Measurements from ENCODE around the gene SFXN5. TPM values are rescaled to one million over a fixed set of nuclear protein-coding genes. Genes with fewer than 3 reads are reported as not detected.

SFXN5 gene
- total RNA-seq, 4 donors from 2014 or later, result 22.9 to 55.4 (median 41.2) TPM

DNA sequence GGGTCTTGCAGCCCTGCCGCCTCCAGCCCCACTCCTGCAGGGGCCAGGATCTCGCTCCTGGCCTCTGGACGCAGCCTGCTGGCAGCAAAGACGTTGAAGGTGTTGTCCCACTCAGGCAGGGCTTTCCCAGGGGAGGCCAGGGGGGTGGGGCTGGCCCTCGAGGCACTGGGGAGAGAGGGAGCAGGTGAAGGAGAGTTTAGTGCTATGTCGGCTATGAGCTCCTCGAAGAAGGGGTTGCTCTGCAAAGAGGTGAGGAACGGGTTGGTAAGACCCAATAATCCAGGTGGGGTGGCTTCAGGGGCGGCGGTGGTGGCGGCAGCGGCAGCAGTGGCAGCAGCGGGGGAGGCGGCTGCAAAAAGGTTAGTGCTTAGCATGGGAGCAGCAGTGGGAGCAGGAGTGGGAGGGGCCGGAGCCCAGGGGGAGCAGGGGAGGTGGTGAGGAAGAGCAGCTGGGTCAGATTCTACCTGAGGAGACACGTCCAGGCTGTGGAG is 9.7 kb upstream of the SFXN5 start:
- no peak for DNase-seq
- H3K27ac ChIP-seq, result no peak overlapping the region
- TF ChIP-seq CTCF (IDR thresholded peaks at IDR 0.05) (no peak), POLR2A (IDR thresholded peaks at IDR 0.05) (no peak)
- H3K4me1 ChIP-seq, result peaks cover 0 to 5% (median 0%) of the 10 kb centered on the region in 4 donors
- no peaks in the 10 kb centered on the region for H3K9me3 ChIP-seq
- H3K36me3 ChIP-seq, result no peaks in the 10 kb centered on the region
- H3K4me3 ChIP-seq, result no peak overlapping the region
- no peaks in the 10 kb centered on the region for H3K27me3 ChIP-seq

DNA sequence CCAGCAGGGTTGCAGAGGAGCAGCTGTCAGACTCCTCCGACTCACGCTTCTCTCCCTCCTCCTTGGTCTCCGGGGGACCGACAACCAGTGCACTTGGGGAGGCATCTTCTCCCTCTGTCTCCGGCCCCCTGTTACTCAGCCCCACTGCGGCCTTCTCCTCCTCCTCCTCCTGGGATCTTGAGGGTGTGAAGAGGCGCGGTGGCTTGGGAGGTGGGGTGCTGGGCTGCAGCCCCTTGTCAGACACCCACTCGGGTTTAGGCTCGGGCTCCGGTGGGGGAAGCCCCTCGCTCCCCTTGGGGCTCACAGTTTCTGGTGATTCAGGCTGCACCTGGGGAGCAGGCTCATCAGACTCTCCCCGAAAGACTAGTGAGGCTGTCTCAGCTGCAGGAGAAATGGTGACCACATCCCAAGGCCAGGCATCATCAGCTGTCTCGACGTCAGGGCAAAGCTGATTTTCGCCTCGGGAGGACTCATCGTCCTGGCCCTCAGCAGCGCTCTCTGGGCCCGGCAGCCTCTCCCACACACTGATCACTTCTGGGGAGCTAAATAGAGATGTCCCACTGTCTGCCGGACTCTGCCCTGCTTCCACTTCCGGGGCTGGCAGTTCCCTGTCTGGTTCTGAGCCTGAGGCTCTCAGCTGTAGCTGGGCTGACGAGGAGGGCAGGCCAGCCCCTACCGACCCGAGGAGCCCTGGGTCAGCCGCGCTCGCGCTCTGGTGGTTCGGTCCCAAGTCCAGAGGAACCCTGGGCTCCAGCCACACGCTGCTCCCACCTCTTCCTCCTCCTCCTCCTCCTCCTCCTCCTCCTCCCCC is 9.0 kb upstream of the SFXN5 start:
- DNase-seq, result no peak
- TF ChIP-seq CTCF (IDR thresholded peaks at IDR 0.05) (no peak), POLR2A (IDR thresholded peaks at IDR 0.05) (no peak)
- H3K9me3 ChIP-seq, result no peaks in the 10 kb centered on the region
- H3K27me3 ChIP-seq, result no peaks in the 10 kb centered on the region
- H3K4me3 ChIP-seq, result no peak overlapping the region
- H3K36me3 ChIP-seq, result no peaks in the 10 kb centered on the region
- no peak overlapping the region for H3K27ac ChIP-seq
- H3K4me1 ChIP-seq, result peaks cover 0 to 4% (median 0%) of the 10 kb centered on the region in 4 donors

GRCh38 chr2:73079636-73080035 is 8.1 kb upstream of the SFXN5 start:
- Histone ChIP-seq H3K27me3 (no peaks in the 10 kb centered on the region), H3K4me1 (no peaks in the 10 kb centered on the region), H3K36me3 (no peaks in the 10 kb centered on the region), H3K9me3 (no peaks in the 10 kb centered on the region), H3K4me3 (no peak overlapping the region), H3K27ac (no peak overlapping the region)
- DNase-seq, result no peak
- TF ChIP-seq CTCF (IDR thresholded peaks at IDR 0.05) (no peak), POLR2A (IDR thresholded peaks at IDR 0.05) (no peak)

DNA sequence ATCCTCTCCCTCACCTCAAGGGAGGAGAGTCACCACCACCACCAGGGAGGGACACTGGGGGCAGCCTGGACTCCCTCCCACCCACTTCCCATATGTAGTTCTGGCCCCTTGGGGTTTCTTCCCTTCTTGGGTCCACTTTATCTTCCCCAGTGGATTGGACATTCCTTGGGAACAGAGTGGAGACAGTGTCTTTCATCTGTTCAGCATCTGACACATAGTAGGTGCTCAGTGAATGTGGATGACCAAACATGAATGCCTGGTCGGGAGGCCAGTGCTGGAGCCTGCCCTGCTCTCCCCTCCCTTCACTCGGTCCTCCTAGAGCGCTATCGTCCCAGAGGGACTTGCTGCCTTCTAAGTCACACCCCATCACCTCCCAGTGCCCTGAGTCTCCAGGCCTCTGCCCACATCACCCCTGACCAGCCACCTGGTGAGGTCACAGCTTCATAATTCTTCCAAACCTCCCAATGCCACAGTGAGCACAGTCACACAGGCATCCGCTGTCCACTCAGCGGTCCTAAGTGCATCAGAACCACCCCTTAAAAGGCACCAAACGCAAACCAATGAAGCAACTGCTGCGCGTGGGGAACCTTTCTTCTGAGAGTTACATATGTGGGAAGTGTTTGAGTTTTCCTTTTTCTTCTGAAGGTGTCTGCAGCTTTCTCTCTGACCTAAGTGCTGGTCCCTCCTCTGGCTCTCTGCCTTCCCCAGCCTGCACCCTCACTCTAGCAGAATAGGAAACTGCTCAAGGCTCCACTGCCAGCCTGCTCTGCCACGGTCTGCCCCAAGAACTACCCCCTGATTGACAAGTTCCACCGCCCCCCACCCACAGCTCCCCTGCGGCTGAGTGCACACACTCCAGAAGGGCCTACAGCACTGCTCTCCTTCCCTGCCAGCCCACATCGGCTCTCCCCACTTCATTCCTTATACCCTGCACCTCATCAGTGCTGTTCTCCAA is 7.2 kb upstream of the SFXN5 start:
- H3K4me3 ChIP-seq, result no peak overlapping the region
- H3K27ac ChIP-seq, result no peak overlapping the region
- no peaks in the 10 kb centered on the region for H3K27me3 ChIP-seq
- no peaks in the 10 kb centered on the region for H3K9me3 ChIP-seq
- TF ChIP-seq CTCF (IDR thresholded peaks at IDR 0.05) (no peak), POLR2A (IDR thresholded peaks at IDR 0.05) (no peak)
- no peaks in the 10 kb centered on the region for H3K4me1 ChIP-seq
- DNase-seq, result no peak
- no peaks in the 10 kb centered on the region for H3K36me3 ChIP-seq

GRCh38 chr2:73077424-73077795 is 5.9 kb upstream of the SFXN5 start:
- H3K36me3 ChIP-seq, result no peaks in the 10 kb centered on the region

More at GRCh38 chr2:73077424-73077795, 5.9 kb upstream of the SFXN5 start:
- H3K4me1 ChIP-seq, result peaks cover 0 to 2% (median 0%) of the 10 kb centered on the region in 4 donors
- no peak for DNase-seq
- TF ChIP-seq CTCF (IDR thresholded peaks at IDR 0.05), result no peak
- no peak for TF ChIP-seq POLR2A (IDR thresholded peaks at IDR 0.05)
- no peaks in the 10 kb centered on the region for H3K27me3 ChIP-seq
- no peaks in the 10 kb centered on the region for H3K9me3 ChIP-seq
- no peak overlapping the region for H3K27ac ChIP-seq
- H3K4me3 ChIP-seq, result no peak overlapping the region

Data from Peyer's patch (tissue), 4 donors.